HG03521 (cell line): ENCODE measurements around the gene IMP4.
"Not testable (repeated sequence)": the region's sequence is repeated elsewhere in the genome, so short reads cannot be mapped to it uniquely, and the experiment has no call there.

Source experiments
- ATAC-seq: cut with Tn5 transposase; IDR thresholded peaks from one replicate; pipeline ENCODE4 v1.9.1; 2021; ENCODE audit warnings: mild to moderate bottlenecking, moderate library complexity; ENCODE audit not compliant: unreplicated experiment

IMP4 gene, protein sequence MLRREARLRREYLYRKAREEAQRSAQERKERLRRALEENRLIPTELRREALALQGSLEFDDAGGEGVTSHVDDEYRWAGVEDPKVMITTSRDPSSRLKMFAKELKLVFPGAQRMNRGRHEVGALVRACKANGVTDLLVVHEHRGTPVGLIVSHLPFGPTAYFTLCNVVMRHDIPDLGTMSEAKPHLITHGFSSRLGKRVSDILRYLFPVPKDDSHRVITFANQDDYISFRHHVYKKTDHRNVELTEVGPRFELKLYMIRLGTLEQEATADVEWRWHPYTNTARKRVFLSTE

DNA sequence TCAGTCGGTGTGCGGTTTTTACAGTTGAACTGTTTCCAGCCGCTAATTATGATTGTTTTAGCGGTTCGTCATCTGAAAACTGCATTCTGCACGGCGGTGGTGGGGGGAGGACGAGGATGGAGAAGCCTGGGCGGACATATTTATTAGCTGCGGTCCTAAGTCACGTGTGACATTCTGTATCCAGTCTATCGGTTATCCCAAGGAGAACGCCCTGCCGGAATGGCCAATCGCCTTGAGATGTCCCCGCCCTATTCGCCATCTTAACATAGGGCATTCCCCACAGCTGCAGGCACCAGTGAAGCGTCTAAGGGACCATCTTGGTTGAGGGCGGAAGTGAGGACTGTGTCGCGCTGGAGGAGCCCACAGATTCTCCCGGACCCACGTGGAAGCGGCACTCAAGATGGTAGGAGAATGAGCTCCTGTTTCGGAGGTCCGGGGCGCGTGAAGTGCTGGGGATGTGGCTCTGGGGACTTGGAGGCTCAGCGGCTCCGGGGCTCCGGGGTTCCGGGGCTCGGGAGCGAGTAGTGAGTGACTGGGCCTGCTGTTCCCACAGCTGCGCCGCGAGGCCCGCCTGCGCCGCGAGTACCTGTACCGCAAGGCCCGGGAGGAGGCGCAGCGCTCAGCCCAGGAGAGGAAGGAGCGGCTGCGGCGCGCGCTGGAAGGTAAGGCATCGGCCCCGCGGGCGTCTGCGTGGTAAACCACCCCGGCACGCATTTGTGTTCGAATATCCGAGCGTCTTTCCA is at the start of gene IMP4:
IMP4 (plus strand) TSS at position 365 of the 743 bp plus-strand sequence; CDS start at position 401, 36 bp downstream.
- ATAC-seq, result peak; percentile 83

DNA sequence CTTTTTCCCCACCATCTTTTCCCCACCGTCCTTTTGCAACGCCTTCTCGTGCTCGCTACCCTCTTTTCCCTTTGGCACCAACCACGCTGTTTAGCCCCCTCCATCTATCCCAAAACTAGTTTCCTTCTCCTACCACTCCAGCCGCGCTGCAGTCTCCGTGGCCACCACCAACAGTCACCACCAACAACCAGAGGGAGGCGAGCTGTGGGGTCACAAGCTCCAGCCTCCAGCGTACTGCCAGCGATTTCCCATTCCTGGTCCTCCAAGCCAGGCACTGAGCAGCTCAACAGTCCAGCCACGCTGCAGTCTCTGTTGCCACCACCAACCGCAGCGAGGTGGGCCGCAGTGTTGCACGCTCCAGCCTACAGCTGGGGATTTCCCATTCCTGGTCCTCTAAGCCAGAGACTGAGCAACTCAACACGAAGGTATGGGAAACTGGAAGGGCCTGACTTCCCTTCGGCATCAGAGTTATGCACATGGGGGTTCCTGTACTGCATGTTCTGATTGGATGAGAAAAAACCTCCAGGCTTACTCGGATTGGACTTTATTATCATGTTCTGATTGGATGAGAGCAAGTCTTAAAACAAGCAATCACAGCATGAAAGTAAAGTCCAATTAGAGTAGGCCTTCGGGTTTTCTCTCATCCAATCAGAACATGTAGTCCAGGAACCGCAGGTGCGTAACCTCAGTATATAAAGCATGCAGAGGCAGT is 42.3 kb upstream of the IMP4 start:
- no peak for ATAC-seq

DNA sequence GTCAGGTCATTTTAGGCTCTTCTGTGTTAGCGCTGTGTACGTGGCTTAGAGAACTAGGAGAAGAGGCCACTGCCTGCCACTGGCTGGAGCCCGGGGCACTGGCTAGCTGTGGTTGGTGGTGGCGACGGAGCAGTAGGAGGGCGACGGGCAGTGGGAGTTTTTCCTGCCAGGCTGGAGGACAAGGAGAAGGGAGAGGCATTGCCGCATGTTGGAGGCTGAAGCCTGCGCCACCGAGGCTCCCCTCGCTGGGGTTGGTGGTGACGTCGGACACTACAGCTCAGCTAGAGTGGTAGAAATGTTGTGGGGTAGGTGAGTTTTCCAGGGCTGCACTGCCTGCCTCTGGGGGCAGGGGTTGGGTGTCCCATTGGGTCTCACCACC is 41.7 kb upstream of the IMP4 start:
- no peak for ATAC-seq

DNA sequence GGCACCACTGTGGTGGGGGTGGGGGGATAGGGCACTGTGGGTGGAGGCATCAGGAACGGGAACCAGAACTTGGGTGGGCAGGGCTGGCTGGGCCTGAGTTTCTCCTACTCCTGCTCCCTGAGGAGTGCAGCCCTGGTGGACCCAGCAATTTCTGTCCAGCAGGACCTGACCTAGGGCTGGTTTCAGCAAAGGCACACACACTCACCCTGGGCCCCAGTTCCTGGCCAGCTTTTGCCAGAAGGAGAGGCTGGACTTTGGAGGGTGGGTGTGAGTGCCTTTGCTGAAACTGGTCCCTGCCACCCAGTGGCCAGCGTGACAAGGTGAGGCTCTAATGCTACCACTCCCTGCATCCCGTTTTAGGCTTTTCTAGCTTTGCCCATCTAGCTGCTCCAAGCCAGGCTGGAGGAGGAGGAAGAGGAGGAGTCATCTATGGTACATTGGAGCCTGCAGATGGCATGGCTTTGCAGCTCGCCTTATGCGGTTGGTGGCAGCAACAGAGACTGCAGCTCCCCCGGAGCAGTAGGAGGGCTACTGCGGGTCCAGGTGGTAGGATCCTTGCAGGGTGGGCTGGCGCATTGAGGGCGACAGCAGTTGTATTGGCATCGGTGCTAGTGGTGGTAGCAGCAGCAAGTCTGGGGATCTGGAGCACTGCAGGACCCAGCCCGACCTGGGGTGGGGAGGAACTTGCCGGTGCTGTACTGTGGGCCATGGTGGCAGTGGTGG is 40.4 kb upstream of the IMP4 start:
- ATAC-seq, result no peak

DNA sequence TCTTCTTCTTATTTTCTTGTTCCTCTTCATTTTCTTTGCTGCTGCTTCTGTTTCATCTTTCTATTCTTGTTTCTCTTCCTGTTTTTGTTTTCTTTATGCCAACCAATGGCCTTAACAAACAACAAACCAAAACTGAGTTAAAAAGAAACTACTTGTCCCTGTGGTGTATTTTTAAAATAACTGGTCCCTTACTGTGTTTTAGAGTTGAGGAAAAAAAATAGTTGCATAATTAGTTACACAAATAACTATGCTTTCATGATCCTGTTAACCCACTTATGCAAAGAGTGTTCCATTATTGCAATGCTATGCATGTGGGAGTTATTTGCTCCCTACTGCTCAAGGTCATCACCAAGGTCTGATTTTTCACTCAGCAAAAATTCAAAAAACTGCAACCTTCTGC is 39.5 kb upstream of the IMP4 start:
- ATAC-seq, result peak; percentile 53

DNA sequence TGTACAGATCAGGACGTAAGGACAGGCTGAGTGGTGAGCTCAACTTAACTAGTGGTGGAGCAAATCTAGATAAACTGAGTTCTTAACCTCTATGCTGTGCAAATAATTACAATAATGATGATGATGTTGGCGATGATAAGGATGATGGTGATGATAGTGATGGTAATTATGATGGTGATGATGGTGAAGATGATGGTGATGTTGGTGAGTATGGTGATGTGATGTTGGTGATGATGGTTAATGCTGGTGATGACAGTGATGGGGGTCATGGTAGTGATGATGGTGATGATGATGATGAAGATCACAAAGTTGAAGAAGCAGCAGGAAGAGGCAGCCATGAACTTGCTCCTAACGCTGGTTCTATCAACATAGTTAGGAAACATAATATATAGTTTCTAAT is 38.0 kb upstream of the IMP4 start:
- no peak for ATAC-seq

DNA sequence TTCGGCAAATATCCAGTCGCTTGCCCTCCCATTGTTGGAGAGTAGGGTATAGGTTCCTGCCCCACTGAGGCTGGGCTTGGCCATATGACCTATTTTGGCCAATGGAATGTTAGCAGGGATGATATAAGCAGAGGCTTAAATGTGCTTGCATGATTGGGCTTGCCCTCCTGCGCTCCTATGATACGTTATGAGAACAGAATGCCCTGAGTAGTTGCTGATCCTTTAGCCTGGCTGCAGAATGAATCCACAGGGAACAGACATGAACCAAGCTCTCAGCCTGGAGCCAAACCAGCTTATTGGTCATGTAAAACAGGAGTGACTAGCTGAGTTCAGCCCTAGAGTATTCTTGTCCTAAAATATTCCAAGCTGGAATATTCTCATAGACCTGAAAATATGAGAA is 34.8 kb upstream of the IMP4 start:
- no peak for ATAC-seq

DNA sequence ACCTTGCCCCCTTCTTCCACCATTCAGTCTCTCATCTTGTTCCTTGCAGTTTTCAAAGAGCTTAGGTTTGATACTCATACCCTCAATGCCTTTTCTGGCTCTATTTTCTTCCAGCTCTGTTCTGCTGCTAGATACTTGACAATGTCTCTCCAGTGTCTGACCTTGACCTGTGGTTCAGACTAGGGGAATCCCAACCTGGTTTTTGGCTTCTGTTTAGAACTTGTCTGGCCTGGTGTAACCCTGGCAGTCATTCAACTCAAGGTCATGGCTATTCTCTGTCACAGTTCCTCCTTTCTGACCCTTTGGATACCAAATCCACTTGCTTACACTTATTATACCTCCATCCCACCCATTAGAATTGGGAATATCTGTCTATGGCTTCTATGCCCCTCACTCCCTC is 31.8 kb upstream of the IMP4 start:
- no peak for ATAC-seq

DNA sequence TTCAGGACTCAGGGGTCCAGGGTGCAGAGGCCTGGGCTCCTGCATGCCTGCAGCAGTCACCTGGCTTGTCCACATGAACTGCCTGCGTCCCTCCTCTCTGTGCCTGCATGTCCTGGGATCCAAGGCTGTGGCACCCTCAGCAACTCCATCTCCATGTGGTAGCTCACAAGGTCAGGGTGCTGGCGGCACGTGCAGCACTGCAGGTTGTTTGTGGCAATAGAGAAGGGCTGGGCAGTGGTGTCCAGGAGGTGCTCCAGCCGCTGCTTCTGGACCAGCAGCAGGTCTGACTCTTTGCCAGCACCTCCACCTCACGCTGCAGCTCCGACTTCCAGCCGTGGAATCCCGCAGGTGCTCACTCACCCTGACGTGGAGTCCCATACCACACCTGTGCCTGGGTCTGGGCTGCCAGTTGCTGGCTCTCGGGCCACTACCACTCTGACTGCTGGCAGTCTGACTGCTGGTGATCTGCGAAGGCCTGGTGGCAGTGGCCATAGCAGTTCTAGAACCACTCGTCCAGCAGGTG is 28.8 kb upstream of the IMP4 start:
- no peak for ATAC-seq

DNA sequence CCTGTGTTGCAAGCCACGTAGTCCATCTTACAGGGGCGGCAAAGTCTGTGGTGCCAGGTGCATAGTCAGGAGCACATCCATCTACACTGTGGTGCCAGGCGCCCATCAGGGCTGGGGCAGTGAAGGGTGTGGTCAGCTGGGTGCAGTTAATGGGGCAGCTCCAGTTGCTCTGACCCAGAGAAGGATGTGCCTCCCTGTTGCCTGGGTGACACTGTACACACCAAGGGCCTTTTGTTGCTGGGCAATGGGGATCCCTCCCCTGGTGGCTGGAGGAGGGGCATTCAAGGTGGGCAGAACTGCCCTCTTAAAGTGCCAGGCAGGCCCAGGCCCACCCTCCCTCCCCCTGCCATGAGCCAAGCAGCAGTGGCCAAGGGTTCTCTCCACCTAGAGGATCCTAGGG is 28.3 kb upstream of the IMP4 start:
- no peak for ATAC-seq

DNA sequence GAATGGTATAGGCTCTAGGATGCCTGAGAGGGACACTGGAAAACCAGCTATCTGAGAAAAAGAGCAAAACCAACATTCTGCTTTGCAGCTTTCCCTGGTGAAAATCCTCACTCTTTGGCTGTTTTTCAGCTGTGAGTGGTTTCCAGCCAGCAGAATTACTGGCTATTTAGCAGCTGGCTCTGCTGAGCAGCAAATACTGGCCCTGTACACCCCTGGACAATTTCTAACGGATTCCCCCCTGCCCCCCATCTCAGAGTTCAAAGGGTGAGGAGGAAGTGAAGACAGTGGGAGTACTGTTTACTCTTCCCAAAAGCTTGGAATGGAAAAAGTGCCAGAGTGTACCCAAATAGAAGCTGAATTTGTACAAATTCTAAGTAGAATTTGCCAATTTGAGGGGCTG is 26.1 kb upstream of the IMP4 start:
- no peak for ATAC-seq

DNA sequence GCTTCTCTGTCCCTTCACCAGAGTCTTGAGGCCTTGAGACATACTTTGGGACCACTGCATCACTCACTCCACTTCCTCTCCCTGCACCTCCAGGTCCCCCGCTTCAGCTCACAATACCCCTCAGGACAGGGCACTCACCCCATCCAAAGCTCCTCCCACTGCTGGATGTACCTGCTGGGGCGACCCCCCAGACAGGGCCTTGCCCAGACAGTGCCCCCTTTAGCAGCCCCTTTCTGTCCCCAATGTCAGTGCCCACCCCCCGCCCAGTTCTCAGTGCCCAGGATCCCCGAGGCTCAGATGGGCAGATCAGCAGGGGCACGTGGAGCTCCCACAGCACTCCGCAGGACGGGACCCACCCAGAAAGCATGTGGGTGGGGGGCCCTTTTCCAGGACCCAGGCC is 23.8 kb upstream of the IMP4 start:
- no peak for ATAC-seq

DNA sequence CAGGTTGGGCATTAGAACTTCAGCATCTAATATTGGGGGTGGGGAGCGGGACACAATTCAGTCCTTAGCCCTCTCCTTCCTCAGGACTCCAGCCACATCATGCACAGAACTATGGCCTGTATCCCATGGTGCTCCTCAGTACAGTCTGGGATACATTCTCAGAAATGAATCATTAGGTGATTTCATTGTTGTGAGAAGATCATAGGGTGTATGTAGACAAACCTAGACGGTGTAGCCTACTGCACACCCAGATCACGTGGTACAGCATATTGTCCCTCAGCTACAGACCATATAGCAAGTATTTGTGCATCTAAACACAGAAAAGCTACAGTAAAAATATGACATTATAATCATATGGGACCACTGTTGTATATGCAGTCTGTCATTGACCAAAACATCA is 23.2 kb upstream of the IMP4 start:
- ATAC-seq, result no peak

DNA sequence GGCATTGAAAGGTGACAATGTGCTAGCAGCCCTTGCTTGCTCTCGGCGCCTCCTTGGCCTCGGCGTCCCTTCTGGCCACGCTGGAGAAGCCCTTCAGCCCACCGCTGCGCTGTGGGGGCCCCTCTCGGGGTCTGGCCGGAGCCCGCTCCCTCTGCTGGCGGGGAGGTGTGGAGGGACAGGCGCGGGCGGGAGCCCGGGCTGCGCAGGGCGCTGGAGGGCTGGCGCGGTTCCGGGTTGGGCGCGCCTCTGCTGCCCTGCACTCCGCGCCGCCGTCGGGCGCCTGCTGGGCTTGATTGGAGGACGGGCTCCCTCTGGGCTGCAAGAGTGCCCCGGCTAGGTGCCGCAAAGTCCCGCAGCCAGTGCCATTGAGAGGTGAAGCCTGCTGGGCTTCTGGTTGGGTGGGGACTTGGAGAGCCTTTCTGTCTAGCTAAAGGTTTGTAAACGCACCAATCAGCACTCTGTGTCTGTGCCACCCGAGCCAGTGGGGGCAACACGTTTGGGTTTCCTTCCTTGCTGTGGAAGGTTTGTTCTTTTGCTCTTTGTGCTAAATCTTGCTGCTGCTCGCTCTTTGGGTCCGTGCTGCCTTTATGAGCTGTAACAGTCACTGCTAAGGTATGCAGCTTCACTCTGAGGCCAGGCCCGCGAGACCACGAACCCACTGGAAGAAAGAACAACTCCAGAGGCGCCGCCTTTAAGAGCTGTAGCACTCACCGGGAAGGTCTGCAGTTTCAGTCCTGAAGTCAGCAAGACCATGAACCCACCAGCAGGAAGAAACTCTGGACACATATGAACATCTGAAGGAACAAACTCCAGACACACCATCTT is 14.8 kb upstream of the IMP4 start:
- no peak for ATAC-seq

DNA sequence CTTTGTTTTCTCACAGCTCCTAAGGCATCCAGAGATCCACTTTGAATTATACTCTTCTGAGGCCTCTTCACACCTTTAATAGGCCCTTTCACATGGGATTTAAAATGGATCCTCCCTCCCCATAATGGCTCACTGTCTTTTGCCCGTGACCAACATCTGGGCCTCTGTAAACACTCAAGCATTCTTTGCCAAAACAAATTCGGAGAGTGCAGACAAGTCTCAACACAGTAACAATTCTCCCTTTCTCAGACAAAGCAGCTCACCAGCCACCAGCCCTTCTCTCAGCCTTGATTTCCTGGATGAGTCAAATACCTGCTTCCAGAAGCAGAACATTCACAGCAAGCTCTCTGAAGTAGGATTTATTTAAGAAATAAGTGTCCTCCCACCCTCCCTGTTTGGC is 14.0 kb upstream of the IMP4 start:
- ATAC-seq, result no peak

DNA sequence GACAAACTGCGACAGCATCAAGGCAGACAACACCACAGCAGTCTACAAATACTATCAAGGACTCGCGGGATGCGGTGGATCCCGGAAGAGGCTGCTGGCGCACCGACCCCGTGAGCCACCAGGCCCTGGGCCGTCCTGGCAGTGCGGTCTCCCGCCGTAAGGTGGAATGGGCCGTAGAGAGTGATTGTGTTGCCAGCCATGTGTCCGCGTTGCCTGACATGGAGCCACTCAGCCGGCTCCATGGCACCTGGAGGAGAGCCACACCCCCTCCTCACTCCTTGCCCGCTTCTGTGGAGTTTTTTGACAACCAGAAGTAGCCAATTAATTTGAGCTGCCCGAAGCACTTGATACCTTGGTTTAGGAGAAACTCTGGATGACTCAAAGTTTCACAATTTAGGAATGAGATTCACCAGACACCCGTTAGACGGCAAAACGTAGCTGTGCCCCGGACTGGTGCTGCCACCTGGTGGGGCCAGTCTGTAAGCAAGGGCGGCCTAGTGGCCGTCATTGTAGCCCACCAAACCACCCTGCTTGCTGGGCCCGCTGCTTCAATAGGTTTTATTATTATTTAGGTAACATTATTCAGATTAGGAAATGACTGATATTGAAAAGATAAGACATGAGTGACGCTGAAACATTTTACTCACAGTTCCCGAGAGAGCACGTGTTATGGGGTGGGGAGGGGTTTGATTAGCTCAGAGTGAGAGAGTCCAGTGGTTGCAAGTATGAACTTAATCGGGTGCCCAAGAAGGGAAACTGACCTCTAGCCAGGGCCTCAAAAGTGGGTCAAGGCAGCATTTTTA is 10.2 kb upstream of the IMP4 start:
- peak; percentile 83 for ATAC-seq

DNA sequence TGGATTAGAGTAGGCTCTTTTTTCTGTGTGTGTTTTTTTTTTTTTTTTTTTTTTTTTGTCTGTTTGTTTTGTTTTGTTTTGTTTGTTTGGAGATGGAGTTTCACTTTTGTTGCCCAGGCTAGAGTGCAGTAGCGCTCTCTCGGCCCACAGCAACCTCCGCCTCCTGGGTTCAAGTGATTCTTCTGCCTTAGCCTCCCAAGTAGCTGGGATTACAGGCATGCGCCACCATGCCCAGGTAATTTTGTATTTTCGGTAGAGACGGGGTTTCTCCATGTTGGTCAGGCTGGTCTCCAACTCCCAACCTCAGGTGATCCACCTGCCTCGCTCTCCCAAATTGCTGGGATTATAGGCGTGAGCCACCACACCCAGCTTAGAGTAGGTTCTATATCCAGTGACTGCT is 9.4 kb upstream of the IMP4 start:
- not testable (repeated sequence) for ATAC-seq

DNA sequence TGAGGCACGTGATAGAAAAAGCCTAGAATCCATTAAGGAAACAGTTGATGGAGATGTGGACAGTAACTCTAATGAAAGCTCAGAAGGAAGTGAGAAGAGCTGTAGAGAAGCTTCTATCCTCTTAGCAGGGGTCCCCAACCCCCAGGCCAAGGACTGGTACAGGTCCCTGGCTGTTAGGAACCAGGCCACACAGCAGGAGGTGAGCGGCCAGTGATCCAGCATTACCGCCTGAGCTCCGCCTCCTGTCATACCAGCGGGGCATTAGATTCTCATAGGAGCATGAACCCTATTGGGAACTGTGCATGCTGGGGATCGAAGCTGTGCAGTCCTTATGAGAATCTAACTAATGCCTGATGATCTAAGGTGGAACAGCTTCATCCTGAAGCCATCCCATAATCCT is 8.7 kb upstream of the IMP4 start:
- ATAC-seq, result no peak

DNA sequence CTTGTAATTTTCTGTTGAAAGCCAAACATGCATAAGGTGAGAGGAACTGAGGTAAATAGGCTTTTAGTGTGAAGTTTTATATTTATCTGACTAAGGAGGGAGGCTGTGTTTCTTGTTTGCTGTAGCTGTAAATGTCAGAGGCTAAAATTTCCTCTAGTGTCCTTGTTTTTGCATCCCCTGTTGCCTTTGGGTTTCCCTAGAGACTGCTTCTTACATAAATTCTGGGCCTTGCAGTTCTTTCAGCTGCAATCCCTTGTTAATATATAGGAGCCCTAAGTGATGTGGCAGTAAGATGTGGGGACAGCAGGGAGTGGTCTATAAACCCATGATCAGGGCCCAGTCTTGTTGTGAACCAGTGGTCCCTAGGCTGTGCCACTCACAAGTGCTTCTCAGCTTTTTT is 7.5 kb upstream of the IMP4 start:
- ATAC-seq, result no peak
